Spleen (tissue), 7 donors: ENCODE results near the gene DSTYK.

ENCODE experiments used
- POLR2A ChIP-seq, 3 donors: fragments of 450-650 bp; IDR thresholded peaks; one replicate each; pipeline ENCODE4 v1.5.1; 2017; ENCODE audit warnings: antibody characterized with exemption in 3 of 3, mild to moderate bottlenecking in 1 of 3
- POLR2AphosphoS5 ChIP-seq, 3 donors: sonication (generic); formaldehyde crosslinking; IDR thresholded peaks; one replicate each; pipeline ENCODE4 v1.5.1; 2017; ENCODE audit warnings: antibody characterized with exemption in 3 of 3
- TF ChIP-seq, protein P1 (sequence below), 11 experiments: fragments of 200-600 bp in 7 of 11; fragments of 450-650 bp in 4 of 11; sonication (generic) in 4 of 11; IDR thresholded peaks in 8 of 11; conservative IDR thresholded peaks in 3 of 11; 1 replicate in 7 of 11; 2 replicates in 4 of 11; pipeline versions ENCODE4 v1.4.0 to v1.8.0; 2016 to 2021; ENCODE audit warnings: antibody characterized with exemption in 11 of 11, inconsistent platforms in 4 of 11, mild to moderate bottlenecking in 1 of 11
- donor health status: DM: no; HTN: no; CAD: no; lungs with moderate emphysema.
- donor health status: DM: no; HTN: no; CAD: no.
- donor health status: DM: no; HTN: no; CAD: no.

DNA sequence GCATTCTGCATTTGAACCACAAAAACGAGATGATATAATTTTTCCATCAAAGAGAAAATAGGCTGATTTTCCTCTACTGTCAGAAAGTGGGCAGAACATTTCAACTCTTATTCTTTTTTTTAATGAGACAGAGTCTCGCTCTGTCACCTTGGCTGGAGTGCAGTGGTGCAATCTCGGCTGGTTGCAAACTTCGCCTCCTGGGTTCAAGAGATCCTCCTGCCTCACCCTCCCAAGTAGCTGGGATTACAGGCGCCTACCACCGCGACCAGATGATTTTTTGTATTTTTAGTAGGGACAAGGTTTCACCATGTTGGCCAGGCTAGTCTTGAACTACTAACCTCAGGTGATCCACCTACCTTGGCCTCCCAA, 11.6 kb downstream of the DSTYK start:
- TF ChIP-seq, protein P1, sequence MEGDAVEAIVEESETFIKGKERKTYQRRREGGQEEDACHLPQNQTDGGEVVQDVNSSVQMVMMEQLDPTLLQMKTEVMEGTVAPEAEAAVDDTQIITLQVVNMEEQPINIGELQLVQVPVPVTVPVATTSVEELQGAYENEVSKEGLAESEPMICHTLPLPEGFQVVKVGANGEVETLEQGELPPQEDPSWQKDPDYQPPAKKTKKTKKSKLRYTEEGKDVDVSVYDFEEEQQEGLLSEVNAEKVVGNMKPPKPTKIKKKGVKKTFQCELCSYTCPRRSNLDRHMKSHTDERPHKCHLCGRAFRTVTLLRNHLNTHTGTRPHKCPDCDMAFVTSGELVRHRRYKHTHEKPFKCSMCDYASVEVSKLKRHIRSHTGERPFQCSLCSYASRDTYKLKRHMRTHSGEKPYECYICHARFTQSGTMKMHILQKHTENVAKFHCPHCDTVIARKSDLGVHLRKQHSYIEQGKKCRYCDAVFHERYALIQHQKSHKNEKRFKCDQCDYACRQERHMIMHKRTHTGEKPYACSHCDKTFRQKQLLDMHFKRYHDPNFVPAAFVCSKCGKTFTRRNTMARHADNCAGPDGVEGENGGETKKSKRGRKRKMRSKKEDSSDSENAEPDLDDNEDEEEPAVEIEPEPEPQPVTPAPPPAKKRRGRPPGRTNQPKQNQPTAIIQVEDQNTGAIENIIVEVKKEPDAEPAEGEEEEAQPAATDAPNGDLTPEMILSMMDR (IDR thresholded peaks at IDR 0.05 in 8 of 11, conservative IDR thresholded peaks at IDR 0.05 in 3 of 11): no peak
- TF ChIP-seq POLR2A (IDR thresholded peaks at IDR 0.05) (no peak), POLR2AphosphoS5 (IDR thresholded peaks at IDR 0.05) (no peak)
